C4-2B (cell line): Measurements from ENCODE around the gene PRSS27.

Experiments used
- H3K27ac ChIP-seq: fragments of 450-650 bp; 2 replicates; pipeline ENCODE4 v1.5.1; 2017
- ZFX ChIP-seq: fragments of 450-650 bp; IDR thresholded peaks from 2 replicates; pipeline ENCODE4 v1.6.1; 2017
- TF ChIP-seq, protein P1 (sequence below): fragments of 450-650 bp; conservative IDR thresholded peaks from 2 replicates; pipeline ENCODE4 v1.5.1; 2017; ENCODE audit warnings: mild to moderate bottlenecking

Gene PRSS27

GRCh38 chr16:2711370-2712062 lies 8.5 kb downstream of the PRSS27 start:
- no peak for TF ChIP-seq ZFX
- TF ChIP-seq, protein P1, sequence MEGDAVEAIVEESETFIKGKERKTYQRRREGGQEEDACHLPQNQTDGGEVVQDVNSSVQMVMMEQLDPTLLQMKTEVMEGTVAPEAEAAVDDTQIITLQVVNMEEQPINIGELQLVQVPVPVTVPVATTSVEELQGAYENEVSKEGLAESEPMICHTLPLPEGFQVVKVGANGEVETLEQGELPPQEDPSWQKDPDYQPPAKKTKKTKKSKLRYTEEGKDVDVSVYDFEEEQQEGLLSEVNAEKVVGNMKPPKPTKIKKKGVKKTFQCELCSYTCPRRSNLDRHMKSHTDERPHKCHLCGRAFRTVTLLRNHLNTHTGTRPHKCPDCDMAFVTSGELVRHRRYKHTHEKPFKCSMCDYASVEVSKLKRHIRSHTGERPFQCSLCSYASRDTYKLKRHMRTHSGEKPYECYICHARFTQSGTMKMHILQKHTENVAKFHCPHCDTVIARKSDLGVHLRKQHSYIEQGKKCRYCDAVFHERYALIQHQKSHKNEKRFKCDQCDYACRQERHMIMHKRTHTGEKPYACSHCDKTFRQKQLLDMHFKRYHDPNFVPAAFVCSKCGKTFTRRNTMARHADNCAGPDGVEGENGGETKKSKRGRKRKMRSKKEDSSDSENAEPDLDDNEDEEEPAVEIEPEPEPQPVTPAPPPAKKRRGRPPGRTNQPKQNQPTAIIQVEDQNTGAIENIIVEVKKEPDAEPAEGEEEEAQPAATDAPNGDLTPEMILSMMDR, result no peak
- H3K27ac ChIP-seq, result no peak overlapping the region

- TF ChIP-seq, protein P1, result no peak
- no peak for TF ChIP-seq ZFX
Observed at GRCh38 chr16:2710711-2711231, 9.3 kb downstream of the PRSS27 start.

GRCh38 chr16:2710021-2710710 lies 9.9 kb downstream of the PRSS27 start:
- TF ChIP-seq, protein P1, result no peak
- no peak for TF ChIP-seq ZFX
- no peak overlapping the region for H3K27ac ChIP-seq

More at GRCh38 chr16:2710711-2711231, 9.3 kb downstream of the PRSS27 start:
- H3K27ac ChIP-seq, result no peak overlapping the region

DNA sequence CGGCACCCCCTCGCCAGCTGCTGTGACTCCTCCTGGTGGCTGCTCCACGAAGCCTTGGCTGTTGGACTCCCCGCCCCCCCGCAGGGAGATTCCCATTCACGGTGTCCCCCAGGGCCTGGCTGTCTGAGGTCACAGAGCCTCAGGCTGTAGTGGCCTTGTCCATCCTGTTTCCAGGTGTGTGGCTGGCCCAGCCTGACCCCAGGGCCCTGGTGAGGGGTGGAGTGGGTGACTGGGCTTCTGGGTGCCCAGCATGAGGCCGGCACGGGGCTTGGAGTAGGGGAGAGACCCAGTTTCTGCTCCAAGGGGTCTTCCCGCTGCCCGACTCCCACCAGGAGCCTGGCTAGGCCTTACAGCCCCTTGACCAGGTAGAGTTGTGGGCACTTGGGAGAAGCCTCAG lies 10.4 kb downstream of the PRSS27 start:
- H3K27ac ChIP-seq, result no peak overlapping the region
- TF ChIP-seq, protein P1, result no peak
- TF ChIP-seq ZFX, result no peak

DNA sequence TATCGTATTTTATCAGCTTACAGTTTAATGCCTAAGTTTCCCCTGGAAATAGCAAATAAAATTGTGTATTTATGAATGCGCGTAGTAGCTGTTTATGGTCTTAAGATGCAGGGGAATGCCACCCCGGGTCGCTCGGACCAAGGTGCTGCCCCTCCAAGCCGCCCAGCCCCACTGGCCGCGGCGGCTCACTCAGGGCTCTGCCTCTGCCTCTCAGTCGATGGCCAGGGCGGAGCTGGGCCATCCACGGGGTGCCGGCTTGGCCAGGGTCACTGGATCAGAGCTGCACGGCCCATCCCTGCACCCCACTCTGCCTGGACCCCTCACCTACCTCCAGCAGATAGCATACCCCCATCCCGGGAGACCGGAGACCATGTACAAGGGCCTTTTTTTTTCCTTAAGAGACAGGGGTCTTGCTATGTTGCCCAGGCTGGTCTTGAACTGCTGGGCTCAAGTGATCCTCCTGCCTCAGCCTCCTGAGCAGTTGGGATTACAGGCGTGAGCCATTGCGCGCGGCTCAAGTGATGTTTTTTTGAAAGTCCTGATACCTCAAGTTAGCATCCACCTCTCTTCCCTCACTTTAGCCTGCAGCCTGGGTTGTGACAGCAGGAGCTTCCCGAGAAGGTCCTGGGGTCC lies 11.0 kb downstream of the PRSS27 start:
- H3K27ac ChIP-seq, result no peak overlapping the region
- TF ChIP-seq ZFX, result no peak
- TF ChIP-seq, protein P1, result no peak

- no peak for TF ChIP-seq ZFX
- TF ChIP-seq, protein P1, result no peak
- H3K27ac ChIP-seq, result no peak overlapping the region
Observed at GRCh38 chr16:2708290-2708639, 11.8 kb downstream of the PRSS27 start.
